ENCODE results near the gene C12orf56. TPM values are rescaled to one million over a fixed set of nuclear protein-coding genes. Genes with fewer than 3 reads are reported as not detected.

Gene C12orf56
- total and polyA plus RNA-seq, 7 experiments from 2014 or later, result 0.10 to 0.34 TPM; not detected in 5

- no peak for ATAC-seq
- Mint-ChIP-seq H3K4me3 (no peak overlapping the region), H3K36me3 (no peaks in the 10 kb centered on the region), H3K27ac (no peak overlapping the region), H3K9me3 (no peaks in the 10 kb centered on the region), H3K27me3 (peaks cover 0 to 15% (median 0%) of the 10 kb centered on the region in 5 donors), H3K4me1 (peaks cover 0 to 17% (median 9%) of the 10 kb centered on the region in 7 donors)
- Histone ChIP-seq H3K4me1 (ENCODE audit: control insufficient read depth in 2 of 2, insufficient read depth in 2 of 2, low read length in 2 of 2) (no peaks in the 10 kb centered on the region), H3K9me3 (ENCODE audit: control insufficient read depth in 2 of 3, low read length in 3 of 3) (no peaks in the 10 kb centered on the region), H3K27ac (ENCODE audit: low read depth, low read length) (no peak overlapping the region), H3K4me3 (ENCODE audit: low read length) (no peak overlapping the region), H3K36me3 (ENCODE audit: control insufficient read depth in 2 of 3, insufficient read depth in 3 of 3, low read length in 3 of 3) (no peaks in the 10 kb centered on the region), H3K27me3 (ENCODE audit: control insufficient read depth in 2 of 2, insufficient read depth in 2 of 2, low read length in 2 of 2) (no peaks in the 10 kb centered on the region)
- POLR2A ChIA-PET, result no interaction called here
- CTCF ChIA-PET, result no interaction called here
- intact Hi-C loops (cut with micrococcal nuclease), result no loop called here
- no peak for DNase-seq
These were observed 5.2 kb upstream of the C12orf56 start for GRCh38 chr12:64395739-64396138.

GRCh38 chr12:64392221-64392620 lies 1.7 kb upstream of the C12orf56 start:
- Mint-ChIP-seq H3K4me1 (peaks cover 2 to 26% (median 17%) of the 10 kb centered on the region in 7 donors), H3K27me3 (peaks cover 0 to 22% (median 0%) of the 10 kb centered on the region in 5 donors), H3K9me3 (no peaks in the 10 kb centered on the region), H3K4me3 (peak overlapping the region; percentile 21 to 86 (median 52)), H3K36me3 (no peaks in the 10 kb centered on the region), H3K27ac (no peak overlapping the region)
- no peak overlapping the region for H3K27ac ChIP-seq (ENCODE audit: low read depth, low read length)
- ChIA-PET POLR2A (interaction anchor here (0.6 kb wide), 1 partner anchor 1792 kb away, joined by 5 read pairs; no protein-coding TSS in a partner anchor), CTCF (no interaction called here)
- no peaks in the 10 kb centered on the region for H3K9me3 ChIP-seq (ENCODE audit: control insufficient read depth in 2 of 3, low read length in 3 of 3)
- H3K27me3 ChIP-seq (ENCODE audit: control insufficient read depth in 2 of 2, insufficient read depth in 2 of 2, low read length in 2 of 2), result no peaks in the 10 kb centered on the region
- intact Hi-C loops (cut with micrococcal nuclease), result loop anchor here (1.0 to 5.0 kb wide), 7 partner anchors 119 to 1290 kb away; partner anchors contain the start of genes KICS2 (in 1 of the 2) and SRGAP1 (in 1 of the 2)
- H3K4me3 ChIP-seq (ENCODE audit: low read length), result no peak overlapping the region
- ATAC-seq, result peak; percentile 57
- peak in 6 of 9 donors; percentile 18 to 52 (median 42) for DNase-seq
- no peaks in the 10 kb centered on the region for H3K36me3 ChIP-seq (ENCODE audit: control insufficient read depth in 2 of 3, insufficient read depth in 3 of 3, low read length in 3 of 3)
- no peaks in the 10 kb centered on the region for H3K4me1 ChIP-seq (ENCODE audit: control insufficient read depth in 2 of 2, insufficient read depth in 2 of 2, low read length in 2 of 2)

DNA sequence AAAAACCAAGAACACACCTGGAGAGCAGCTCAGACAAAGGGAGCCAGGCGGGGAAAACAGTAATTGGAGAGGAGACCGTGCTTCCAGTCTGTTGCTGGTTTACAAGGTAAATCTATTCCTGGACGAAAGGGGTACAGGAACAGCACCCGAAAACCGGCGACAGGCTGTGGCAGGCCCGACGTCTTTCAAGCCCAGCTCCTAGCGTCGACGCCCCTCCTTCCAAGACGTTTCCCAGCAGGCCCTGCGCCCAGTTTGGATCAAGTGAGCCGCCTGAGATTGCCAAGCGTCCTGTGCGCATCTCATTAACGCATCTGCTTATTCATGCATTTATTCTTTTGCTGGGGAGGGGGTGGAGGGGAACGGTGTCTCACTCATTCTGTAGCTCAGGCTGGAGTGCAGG lies 1.4 kb downstream of the C12orf56 start:
- peaks cover 5 to 19% of the 10 kb centered on the region in 2 donors for H3K4me1 ChIP-seq (ENCODE audit: control insufficient read depth in 2 of 2, insufficient read depth in 2 of 2, low read length in 2 of 2)
- peaks cover 0 to 22% (median 0%) of the 10 kb centered on the region in 5 donors for H3K27me3 Mint-ChIP-seq
- H3K27me3 ChIP-seq (ENCODE audit: control insufficient read depth in 2 of 2, insufficient read depth in 2 of 2, low read length in 2 of 2), result no peaks in the 10 kb centered on the region
- ATAC-seq (no peak), DNase-seq (no peak)
- POLR2A ChIA-PET, result interaction anchor here (1.0 to 1.6 kb wide), 3 partner anchors 8 to 15 kb away, joined by 3 read pairs; partner anchors contain the start of gene XPOT
- no peak overlapping the region for H3K27ac Mint-ChIP-seq
- no peaks in the 10 kb centered on the region for H3K9me3 ChIP-seq (ENCODE audit: control insufficient read depth in 2 of 3, low read length in 3 of 3)
- no peaks in the 10 kb centered on the region for H3K36me3 ChIP-seq (ENCODE audit: control insufficient read depth in 2 of 3, insufficient read depth in 3 of 3, low read length in 3 of 3)
- intact Hi-C loops (cut with micrococcal nuclease), result loop anchor here in 1 of 2 donors (5.0 kb wide), 1 partner anchor 167 kb away; the partner anchor contains the start of gene KICS2
- peaks cover 24 to 51% (median 37%) of the 10 kb centered on the region in 7 donors for H3K4me1 Mint-ChIP-seq
- H3K27ac ChIP-seq (ENCODE audit: low read depth, low read length), result no peak overlapping the region
- CTCF ChIA-PET, result no interaction called here
- no peaks in the 10 kb centered on the region for H3K9me3 Mint-ChIP-seq
- no peak overlapping the region for H3K4me3 ChIP-seq (ENCODE audit: low read length)
- H3K36me3 Mint-ChIP-seq, result peaks cover 0 to 2% (median 0%) of the 10 kb centered on the region in 5 donors
- peak overlapping the region in 3 of 10 donors; percentile 27 to 76 (median 41) for H3K4me3 Mint-ChIP-seq

GRCh38 chr12:64387197-64387816 lies 3.3 kb downstream of the C12orf56 start:
- Mint-ChIP-seq H3K4me3 (peak overlapping the region in 5 of 10 donors; percentile 19 to 60 (median 33)), H3K27ac (peak overlapping the region; percentile 10 to 61 (median 42)), H3K36me3 (peaks cover 0 to 6% (median 0%) of the 10 kb centered on the region in 5 donors), H3K9me3 (peaks cover 0 to 3% (median 0%) of the 10 kb centered on the region in 11 donors), H3K27me3 (peaks cover 0 to 20% (median 0%) of the 10 kb centered on the region in 5 donors), H3K4me1 (peaks cover 31 to 57% (median 43%) of the 10 kb centered on the region in 7 donors)
- no peak overlapping the region for H3K4me3 ChIP-seq (ENCODE audit: low read length)
- intact Hi-C loops (cut with micrococcal nuclease), result loop anchor here in 1 of 2 donors (5.0 kb wide), 1 partner anchor 165 kb away; the partner anchor contains the start of gene KICS2
- no peak overlapping the region for H3K27ac ChIP-seq (ENCODE audit: low read depth, low read length)
- H3K9me3 ChIP-seq (ENCODE audit: control insufficient read depth in 2 of 3, low read length in 3 of 3), result no peaks in the 10 kb centered on the region
- ATAC-seq (no peak), DNase-seq (no peak)
- peaks cover 5 to 25% of the 10 kb centered on the region in 2 donors for H3K4me1 ChIP-seq (ENCODE audit: control insufficient read depth in 2 of 2, insufficient read depth in 2 of 2, low read length in 2 of 2)
- H3K27me3 ChIP-seq (ENCODE audit: control insufficient read depth in 2 of 2, insufficient read depth in 2 of 2, low read length in 2 of 2), result no peaks in the 10 kb centered on the region
- ChIA-PET CTCF (no interaction called here), POLR2A (interaction anchor here (2.0 kb wide), 1 partner anchor 16 kb away, joined by 7 read pairs; the partner anchor contains the start of gene XPOT)
- no peaks in the 10 kb centered on the region for H3K36me3 ChIP-seq (ENCODE audit: control insufficient read depth in 2 of 3, insufficient read depth in 3 of 3, low read length in 3 of 3)

DNA sequence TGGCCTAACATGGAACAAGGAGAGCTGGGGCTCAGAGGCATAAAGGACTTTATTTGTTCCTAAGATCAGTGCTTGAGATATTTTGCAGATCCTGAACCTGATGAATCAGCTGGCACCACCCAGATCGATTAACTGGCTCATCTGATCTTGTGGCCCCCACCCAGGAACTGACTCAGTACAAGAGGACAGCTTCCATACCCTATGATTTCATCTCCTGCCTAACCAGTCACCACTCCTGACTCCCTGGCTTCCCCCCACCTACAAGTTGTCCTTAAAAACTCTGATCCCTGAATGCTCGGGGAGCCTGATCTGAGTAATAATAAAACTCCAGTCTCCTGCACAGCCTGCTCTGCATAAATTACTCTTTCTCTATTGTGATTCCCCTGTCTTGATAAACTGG lies 5.1 kb downstream of the C12orf56 start:
- Histone ChIP-seq H3K4me1 (ENCODE audit: control insufficient read depth in 2 of 2, insufficient read depth in 2 of 2, low read length in 2 of 2) (peaks cover 5 to 25% of the 10 kb centered on the region in 2 donors), H3K4me3 (ENCODE audit: low read length) (no peak overlapping the region), H3K9me3 (ENCODE audit: control insufficient read depth in 2 of 3, low read length in 3 of 3) (no peaks in the 10 kb centered on the region), H3K27me3 (ENCODE audit: control insufficient read depth in 2 of 2, insufficient read depth in 2 of 2, low read length in 2 of 2) (no peaks in the 10 kb centered on the region), H3K36me3 (ENCODE audit: control insufficient read depth in 2 of 3, insufficient read depth in 3 of 3, low read length in 3 of 3) (no peaks in the 10 kb centered on the region), H3K27ac (ENCODE audit: low read depth, low read length) (peak overlapping the region; percentile 52)
- CTCF ChIA-PET, result interaction anchor here (0.6 to 0.8 kb wide), 3 partner anchors 8 to 33 kb away, joined by 3 read pairs; partner anchors contain the start of gene XPOT
- H3K4me3 Mint-ChIP-seq, result peak overlapping the region; percentile 35 to 86 (median 63)
- H3K27me3 Mint-ChIP-seq, result peaks cover 0 to 5% (median 0%) of the 10 kb centered on the region in 5 donors
- peaks cover 24 to 55% (median 47%) of the 10 kb centered on the region in 7 donors for H3K4me1 Mint-ChIP-seq
- intact Hi-C loops (cut with micrococcal nuclease), result loop anchor here (1.0 to 5.0 kb wide), 2 partner anchors 19 to 163 kb away; partner anchors contain the start of genes XPOT (in 2 of the 2) and KICS2 (in 1 of the 2)
- peak; percentile 9 for ATAC-seq
- peak in 1 of 9 donors; percentile 58 for DNase-seq
- peak overlapping the region; percentile 81 to 93 (median 87) for H3K27ac Mint-ChIP-seq
- H3K36me3 Mint-ChIP-seq, result peaks cover 3 to 13% (median 11%) of the 10 kb centered on the region in 5 donors
- POLR2A ChIA-PET, result no interaction called here
- H3K9me3 Mint-ChIP-seq, result peaks cover 2 to 13% (median 9%) of the 10 kb centered on the region in 11 donors

- peaks cover 5 to 25% of the 10 kb centered on the region in 2 donors for H3K4me1 ChIP-seq (ENCODE audit: control insufficient read depth in 2 of 2, insufficient read depth in 2 of 2, low read length in 2 of 2)
These were observed 5.5 kb downstream of the C12orf56 start for GRCh38 chr12:64385019-64385418.

More at GRCh38 chr12:64385019-64385418, 5.5 kb downstream of the C12orf56 start:
- POLR2A ChIA-PET, result no interaction called here
- H3K36me3 ChIP-seq (ENCODE audit: control insufficient read depth in 2 of 3, insufficient read depth in 3 of 3, low read length in 3 of 3), result no peaks in the 10 kb centered on the region
- Mint-ChIP-seq H3K36me3 (peaks cover 3 to 17% (median 15%) of the 10 kb centered on the region in 5 donors), H3K4me1 (peaks cover 24 to 59% (median 47%) of the 10 kb centered on the region in 7 donors), H3K27me3 (peaks cover 0 to 5% (median 0%) of the 10 kb centered on the region in 5 donors), H3K9me3 (peaks cover 5 to 17% (median 12%) of the 10 kb centered on the region in 11 donors), H3K27ac (peak overlapping the region; percentile 81 to 93 (median 87)), H3K4me3 (peak overlapping the region; percentile 41 to 86 (median 63))
- ATAC-seq (peak; percentile 74), DNase-seq (peak in 7 of 9 donors; percentile 28 to 72 (median 55))
- no peak overlapping the region for H3K4me3 ChIP-seq (ENCODE audit: low read length)
- CTCF ChIA-PET, result interaction anchor here (0.8 kb wide), 2 partner anchors 9 to 19 kb away, joined by 3 read pairs; partner anchors contain the start of gene XPOT
- peak overlapping the region; percentile 52 for H3K27ac ChIP-seq (ENCODE audit: low read depth, low read length)
- no peaks in the 10 kb centered on the region for H3K27me3 ChIP-seq (ENCODE audit: control insufficient read depth in 2 of 2, insufficient read depth in 2 of 2, low read length in 2 of 2)
- intact Hi-C loops (cut with micrococcal nuclease), result loop anchor here (1.0 to 5.0 kb wide), 2 partner anchors 19 to 163 kb away; partner anchors contain the start of genes XPOT (in 2 of the 2) and KICS2 (in 1 of the 2)
- H3K9me3 ChIP-seq (ENCODE audit: control insufficient read depth in 2 of 3, low read length in 3 of 3), result no peaks in the 10 kb centered on the region
